Measurements from ENCODE around the gene HAL.
A peak's percentile ranks its signal among the peaks of the same experiment; 100 is the strongest.

The HAL gene

GRCh38 chr12:96020314-96021003 is 24.3 kb upstream of the HAL start:
- Histone ChIP-seq H2AFZ (ENCODE audit: low read depth, low read length) (no peak overlapping the region), H3K9me3 (ENCODE audit: insufficient read depth, low read length, severe bottlenecking) (no peaks in the 10 kb centered on the region), H3K9ac (ENCODE audit: low read depth, low read length) (no peak overlapping the region), H3K36me3 (ENCODE audit: insufficient read depth, low read length) (peaks cover 40% of the 10 kb centered on the region), H3K27ac (ENCODE audit: low read length) (no peak overlapping the region), H3K79me2 (ENCODE audit: insufficient read depth, low read length) (no peaks in the 10 kb centered on the region), H3K4me3 (ENCODE audit: low read depth in 1 of 2, low read length in 2 of 2) (no peak overlapping the region), H3K27me3 (ENCODE audit: insufficient read depth, low read length, poor library complexity) (no peaks in the 10 kb centered on the region), H3K4me1 (ENCODE audit: insufficient read depth, low read length) (no peaks in the 10 kb centered on the region), H3K4me2 (ENCODE audit: insufficient read depth, low read length) (no peak overlapping the region), H4K20me1 (ENCODE audit: insufficient read depth, low read length) (no peaks in the 10 kb centered on the region)
- ATAC-seq (ENCODE audit: insufficient read depth, low read depth) (no peak), DNase-seq (no peak)
- TF ChIP-seq CTCF (IDR thresholded peaks at IDR 0.05; ENCODE audit: borderline replicate concordance, extremely low read depth, low read length, poor library complexity, severe bottlenecking): no peak
- no peak for TF ChIP-seq EZH2 (IDR thresholded peaks at IDR 0.05; ENCODE audit: borderline replicate concordance, low read depth, low read length, severe bottlenecking)

GRCh38 chr12:96015672-96016071 is 19.5 kb upstream of the HAL start:
- H3K4me3 ChIP-seq (ENCODE audit: low read depth in 1 of 2, low read length in 2 of 2): no peak overlapping the region
- no peaks in the 10 kb centered on the region for H3K79me2 ChIP-seq (ENCODE audit: insufficient read depth, low read length)
- no peak overlapping the region for H3K4me2 ChIP-seq (ENCODE audit: insufficient read depth, low read length)
- peaks cover 47% of the 10 kb centered on the region for H3K36me3 ChIP-seq (ENCODE audit: insufficient read depth, low read length)
- no peaks in the 10 kb centered on the region for H3K9me3 ChIP-seq (ENCODE audit: insufficient read depth, low read length, severe bottlenecking)
- no peak for TF ChIP-seq EZH2 (IDR thresholded peaks at IDR 0.05; ENCODE audit: borderline replicate concordance, low read depth, low read length, severe bottlenecking)
- peak; percentile 39 for TF ChIP-seq CTCF (IDR thresholded peaks at IDR 0.05; ENCODE audit: borderline replicate concordance, extremely low read depth, low read length, poor library complexity, severe bottlenecking)
- H3K27ac ChIP-seq (ENCODE audit: low read length): no peak overlapping the region
- H3K27me3 ChIP-seq (ENCODE audit: insufficient read depth, low read length, poor library complexity): no peaks in the 10 kb centered on the region
- H3K9ac ChIP-seq (ENCODE audit: low read depth, low read length): no peak overlapping the region
- H2AFZ ChIP-seq (ENCODE audit: low read depth, low read length): no peak overlapping the region
- H4K20me1 ChIP-seq (ENCODE audit: insufficient read depth, low read length): no peaks in the 10 kb centered on the region
- H3K4me1 ChIP-seq (ENCODE audit: insufficient read depth, low read length): no peaks in the 10 kb centered on the region
- DNase-seq: no peak
- ATAC-seq (ENCODE audit: insufficient read depth, low read depth): 0 out of 3 replicates have a peak, but pooled peaks have one; percentile 31

- Histone ChIP-seq H3K36me3 (ENCODE audit: insufficient read depth, low read length) (peaks cover 48% of the 10 kb centered on the region), H3K79me2 (ENCODE audit: insufficient read depth, low read length) (no peaks in the 10 kb centered on the region), H3K9me3 (ENCODE audit: insufficient read depth, low read length, severe bottlenecking) (no peaks in the 10 kb centered on the region), H4K20me1 (ENCODE audit: insufficient read depth, low read length) (no peaks in the 10 kb centered on the region), H3K27ac (ENCODE audit: low read length) (no peak overlapping the region), H3K4me3 (ENCODE audit: low read depth in 1 of 2, low read length in 2 of 2) (no peak overlapping the region), H2AFZ (ENCODE audit: low read depth, low read length) (no peak overlapping the region), H3K27me3 (ENCODE audit: insufficient read depth, low read length, poor library complexity) (no peaks in the 10 kb centered on the region), H3K4me2 (ENCODE audit: insufficient read depth, low read length) (no peak overlapping the region), H3K9ac (ENCODE audit: low read depth, low read length) (no peak overlapping the region), H3K4me1 (ENCODE audit: insufficient read depth, low read length) (no peaks in the 10 kb centered on the region)
- DNase-seq: no peak
- ATAC-seq (ENCODE audit: insufficient read depth, low read depth): no peak
- TF ChIP-seq CTCF (IDR thresholded peaks at IDR 0.05; ENCODE audit: borderline replicate concordance, extremely low read depth, low read length, poor library complexity, severe bottlenecking) (no peak), EZH2 (IDR thresholded peaks at IDR 0.05; ENCODE audit: borderline replicate concordance, low read depth, low read length, severe bottlenecking) (no peak)
These were observed 18.9 kb upstream of the HAL start for GRCh38 chr12:96014943-96015599.

Measured in DND-41 (cell line).